NOMO-1 treated with dmso at 0.1 percent for 144 hours (cell line): ENCODE measurements around the gene NEUROG1.

ENCODE experiments used
- DNase-seq: peaks from one replicate; lab custom pipeline; 2025; ENCODE audit not compliant: unreplicated experiment; lab: John Stamatoyannopoulos, UW

Gene NEUROG1, protein sequence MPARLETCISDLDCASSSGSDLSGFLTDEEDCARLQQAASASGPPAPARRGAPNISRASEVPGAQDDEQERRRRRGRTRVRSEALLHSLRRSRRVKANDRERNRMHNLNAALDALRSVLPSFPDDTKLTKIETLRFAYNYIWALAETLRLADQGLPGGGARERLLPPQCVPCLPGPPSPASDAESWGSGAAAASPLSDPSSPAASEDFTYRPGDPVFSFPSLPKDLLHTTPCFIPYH

DNA sequence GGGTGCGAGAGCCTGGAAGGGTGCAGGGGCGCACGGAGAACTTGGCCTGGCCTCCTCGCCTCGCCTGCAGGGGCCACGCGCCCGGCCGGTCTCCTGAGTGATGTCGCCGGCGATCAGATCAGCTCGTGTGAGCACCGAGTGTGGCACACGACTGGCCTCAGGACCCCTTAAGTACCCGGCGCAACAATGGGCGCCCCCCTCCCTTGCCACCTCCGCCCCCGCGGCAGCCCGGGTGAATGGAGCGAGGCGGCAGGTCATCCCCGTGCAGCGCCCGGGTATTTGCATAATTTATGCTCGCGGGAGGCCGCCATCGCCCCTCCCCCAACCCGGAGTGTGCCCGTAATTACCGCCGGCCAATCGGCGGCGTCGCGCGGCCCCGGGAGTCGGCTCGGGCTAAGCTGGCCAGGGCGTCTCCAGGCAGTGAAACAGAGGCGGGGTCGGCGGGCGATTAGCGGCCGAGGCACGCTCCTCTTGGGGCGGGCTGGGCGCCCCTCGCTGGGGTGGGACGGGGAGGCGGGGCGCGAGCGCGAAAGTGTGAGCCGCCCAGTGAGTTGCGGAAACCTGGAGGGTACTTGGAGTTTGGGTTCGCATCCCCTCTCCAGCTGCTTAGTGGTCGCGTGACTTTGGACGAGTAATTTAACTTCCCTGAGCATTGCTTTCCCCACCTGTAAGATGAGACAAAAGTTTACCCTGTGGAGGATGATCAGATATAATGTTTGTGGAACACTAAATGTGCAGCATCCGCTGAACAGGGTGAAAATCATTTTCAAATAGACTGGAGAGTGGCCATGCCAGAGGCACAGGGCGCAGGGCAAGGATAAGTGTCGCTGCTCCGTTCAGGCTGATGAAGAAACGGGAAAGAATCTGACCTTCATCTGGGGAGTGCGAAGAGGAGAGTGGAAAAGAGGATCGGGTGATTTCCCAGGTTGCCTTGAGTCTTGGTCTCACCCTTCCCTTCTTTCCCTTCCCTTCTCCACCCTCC is at the start of gene NEUROG1:
TSS of gene NEUROG1 (minus strand) at position 145 of the 982 bp plus-strand sequence. CDS start 274 bp downstream, outside the sequence.
- no peak for DNase-seq

DNA sequence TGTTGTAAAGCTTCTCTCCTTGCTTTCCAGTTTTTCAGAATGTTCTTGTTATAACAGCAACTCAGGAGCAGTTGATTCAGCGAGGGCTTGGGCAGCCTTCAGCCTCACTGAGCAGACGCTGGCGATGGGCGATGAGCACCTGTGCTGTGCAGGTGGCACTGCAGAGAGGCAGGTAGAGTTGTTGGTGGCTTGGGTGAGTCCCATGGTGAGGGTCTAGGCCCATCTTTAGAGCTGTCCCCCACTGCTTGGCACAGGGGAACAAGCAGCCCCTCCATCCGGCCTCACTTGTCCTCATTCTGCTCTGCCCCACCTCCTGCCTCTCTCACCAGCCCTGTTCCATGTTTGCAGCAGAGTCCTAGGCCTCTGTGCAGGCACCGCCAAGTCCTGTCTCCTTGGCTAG is 49.2 kb upstream of the NEUROG1 start:
- DNase-seq, result no peak

DNA sequence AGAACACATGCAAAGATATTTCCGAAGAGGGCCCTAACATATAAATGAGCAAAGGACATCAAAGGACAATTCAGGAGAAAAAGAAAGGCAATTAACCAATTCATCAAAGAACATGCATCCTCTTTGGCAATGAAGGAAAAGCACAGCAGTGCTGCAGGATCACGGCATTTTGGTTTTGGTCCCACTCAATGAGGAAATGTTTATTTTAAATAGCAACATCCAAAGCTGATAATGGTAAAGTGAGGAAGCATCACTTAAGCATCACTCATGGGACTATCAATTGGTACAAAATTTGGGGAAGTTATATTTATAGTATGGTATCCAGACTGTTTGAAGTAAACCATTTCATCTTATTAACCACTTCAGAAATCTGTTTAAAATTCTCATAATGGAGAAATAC is 48.5 kb upstream of the NEUROG1 start:
- no peak for DNase-seq

DNA sequence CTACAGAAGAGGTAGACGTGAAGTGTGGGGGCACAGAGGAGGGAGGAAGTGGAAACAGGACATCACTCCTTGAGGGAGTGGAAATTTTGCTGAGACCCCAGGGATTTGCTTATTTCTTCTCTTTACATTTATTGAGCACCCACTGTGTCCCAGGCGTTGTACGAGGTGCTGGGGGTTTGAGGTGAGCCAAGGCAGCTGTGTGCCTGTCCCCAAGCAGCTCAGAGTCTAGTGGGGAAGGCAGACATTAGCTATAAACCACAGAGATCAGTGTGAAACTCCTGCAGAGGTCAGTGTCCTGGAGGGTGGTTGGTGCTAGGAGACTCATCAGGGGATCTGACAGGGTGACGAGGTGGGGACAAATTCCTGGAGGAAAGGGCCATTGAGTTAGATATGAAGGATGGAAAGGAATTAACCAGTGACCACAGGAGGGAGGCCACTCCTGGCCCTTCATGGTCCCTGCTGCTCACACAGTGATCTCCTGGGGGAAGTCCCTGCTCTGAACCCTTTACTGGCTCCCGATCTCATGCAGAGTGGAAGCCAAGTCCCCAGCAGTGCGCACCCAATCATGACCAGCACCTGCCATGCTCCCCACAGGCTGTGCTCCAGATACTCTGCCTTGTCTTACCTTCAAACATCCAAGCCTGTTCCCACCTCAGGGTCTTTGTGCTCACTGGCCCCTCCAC is 46.5 kb upstream of the NEUROG1 start:
- DNase-seq, result no peak

DNA sequence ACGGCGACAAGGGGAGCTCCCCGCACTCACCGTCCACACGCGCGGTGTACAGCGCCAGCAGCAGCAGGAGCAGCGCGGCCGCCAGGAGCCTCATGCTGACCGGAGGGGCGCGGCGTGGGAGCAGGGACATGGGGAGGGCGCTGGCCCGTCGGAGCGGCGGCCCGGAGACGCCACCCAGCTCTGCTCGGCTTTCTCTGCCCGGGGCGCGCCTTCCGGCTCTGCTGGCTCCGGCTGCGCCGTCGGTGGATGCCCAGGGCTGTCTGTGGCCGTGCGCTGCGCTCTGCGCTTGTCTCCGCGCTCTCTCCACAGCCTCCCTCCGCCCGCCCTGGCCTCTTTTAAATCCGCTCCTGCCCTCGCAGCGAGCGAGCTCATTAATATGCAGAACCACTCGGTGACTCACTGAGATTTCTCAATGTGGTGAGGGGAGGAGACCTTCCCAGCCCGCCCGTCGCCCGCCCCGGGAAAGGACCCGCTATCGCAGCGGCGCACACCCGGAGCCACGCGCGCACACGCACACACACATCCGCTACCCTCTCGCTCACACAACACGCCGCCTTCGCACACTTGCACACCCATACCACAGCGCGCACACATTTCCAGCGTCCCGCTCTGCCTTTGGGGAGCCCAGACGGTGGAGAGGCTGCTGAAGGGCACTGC is 43.0 kb upstream of the NEUROG1 start, which contains the start of gene CXCL14:
TSS of gene CXCL14 (minus strand) at position 307 of the 657 bp plus-strand sequence. CDS start at position 94, 213 bp downstream.
- peak; percentile 37 for DNase-seq

DNA sequence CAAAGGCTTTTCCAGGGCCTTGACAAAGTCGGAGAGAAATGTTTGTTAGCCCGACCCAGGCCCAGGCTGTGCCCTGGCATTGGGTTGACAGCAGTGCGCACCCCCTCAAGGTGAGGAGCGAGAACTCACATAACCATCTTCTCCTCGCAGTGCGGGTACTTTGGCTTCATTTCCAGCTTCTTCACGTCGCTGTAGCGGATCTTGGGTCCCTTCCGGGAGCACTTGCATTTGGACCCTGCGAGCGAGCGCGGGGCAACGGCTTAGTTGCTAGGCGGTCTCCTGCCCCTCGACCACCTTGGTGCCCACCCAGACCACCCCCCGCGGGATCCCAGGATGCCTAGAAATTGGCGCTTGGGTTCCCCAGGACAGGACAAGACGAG is 42.5 kb upstream of the NEUROG1 start:
- no peak for DNase-seq

DNA sequence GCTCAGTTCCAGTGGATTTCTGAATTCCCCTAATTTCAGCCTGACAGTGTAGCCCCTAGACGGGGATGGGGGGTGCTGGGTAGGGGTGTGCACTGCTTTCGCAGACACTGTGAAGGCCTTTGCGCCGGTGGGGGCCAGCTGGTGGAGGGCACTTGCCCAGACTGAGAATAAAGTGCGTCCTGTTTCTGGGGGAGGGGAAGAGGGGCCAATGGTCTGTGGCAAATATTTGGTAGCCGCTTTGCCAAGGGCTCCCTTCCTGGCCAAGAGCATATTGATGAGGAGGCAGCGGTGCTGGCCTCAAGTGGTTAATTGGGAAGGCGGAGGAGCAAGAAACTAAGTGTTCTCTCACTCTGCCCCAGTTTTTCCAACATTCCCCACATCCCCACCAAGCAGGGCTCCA is 41.7 kb upstream of the NEUROG1 start:
- no peak for DNase-seq

DNA sequence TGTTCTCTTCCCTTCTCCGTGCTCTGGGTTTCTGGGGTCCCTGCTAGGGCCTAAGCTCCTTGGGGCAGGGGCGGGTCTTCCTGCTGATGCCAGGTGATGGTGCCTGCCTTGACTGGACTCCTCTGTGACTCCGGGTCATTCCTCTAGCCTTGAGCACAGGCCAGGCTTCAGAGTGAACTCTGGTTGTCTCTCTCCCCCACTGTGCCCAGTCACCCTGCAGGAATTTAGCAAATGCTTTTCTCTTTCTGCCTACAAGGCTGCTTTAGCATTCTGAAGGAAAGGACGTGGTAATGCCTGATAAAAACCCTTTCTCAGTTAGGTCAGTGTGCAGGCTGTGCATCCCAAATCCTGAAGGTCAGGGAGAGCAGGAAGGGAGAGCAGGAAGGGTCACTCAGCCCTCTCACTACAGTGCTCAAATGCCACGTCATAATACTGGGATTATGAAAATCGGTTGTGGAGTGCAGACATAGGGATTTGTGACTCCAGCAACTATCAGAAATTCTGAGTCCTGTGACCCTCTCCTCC is 40.4 kb upstream of the NEUROG1 start:
- no peak for DNase-seq

DNA sequence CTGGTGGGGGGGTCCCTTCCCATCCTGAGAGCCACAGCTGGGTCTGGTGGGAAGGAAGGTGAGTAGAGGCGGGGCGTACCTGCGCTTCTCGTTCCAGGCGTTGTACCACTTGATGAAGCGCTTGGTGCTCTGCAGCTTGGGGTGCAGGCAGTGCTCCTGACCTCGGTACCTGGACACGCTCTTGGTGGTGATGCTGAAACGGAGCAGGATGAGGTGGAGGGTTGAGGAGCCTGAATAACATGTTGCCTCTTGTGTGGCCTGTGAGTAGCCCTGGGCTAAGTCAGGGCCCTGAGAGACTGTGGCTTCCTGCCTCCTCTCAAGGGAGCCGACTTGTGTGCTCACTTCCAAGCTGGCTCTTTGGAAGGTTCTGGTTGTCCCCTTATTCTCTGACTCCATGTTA is 38.7 kb upstream of the NEUROG1 start:
- DNase-seq, result no peak

DNA sequence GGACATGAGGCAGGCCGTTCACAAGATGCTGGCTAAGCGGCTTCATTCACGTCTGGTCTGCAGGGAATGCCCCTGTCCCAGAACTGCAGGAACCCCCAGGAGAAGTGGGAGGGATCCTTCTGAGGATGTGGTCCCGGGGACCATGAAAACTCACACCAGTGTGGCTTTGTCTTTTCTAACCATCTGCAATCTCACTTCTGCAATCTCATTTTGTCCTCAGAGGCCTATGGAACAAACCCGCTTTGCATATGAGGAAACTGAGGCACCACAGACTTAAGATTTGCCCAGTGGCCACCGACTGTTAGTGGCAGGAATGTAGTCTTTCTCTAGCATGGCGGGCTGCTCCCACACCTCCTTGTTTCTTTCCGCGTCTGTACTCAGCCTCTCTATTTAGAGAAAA is 36.1 kb upstream of the NEUROG1 start:
- DNase-seq, result no peak

DNA sequence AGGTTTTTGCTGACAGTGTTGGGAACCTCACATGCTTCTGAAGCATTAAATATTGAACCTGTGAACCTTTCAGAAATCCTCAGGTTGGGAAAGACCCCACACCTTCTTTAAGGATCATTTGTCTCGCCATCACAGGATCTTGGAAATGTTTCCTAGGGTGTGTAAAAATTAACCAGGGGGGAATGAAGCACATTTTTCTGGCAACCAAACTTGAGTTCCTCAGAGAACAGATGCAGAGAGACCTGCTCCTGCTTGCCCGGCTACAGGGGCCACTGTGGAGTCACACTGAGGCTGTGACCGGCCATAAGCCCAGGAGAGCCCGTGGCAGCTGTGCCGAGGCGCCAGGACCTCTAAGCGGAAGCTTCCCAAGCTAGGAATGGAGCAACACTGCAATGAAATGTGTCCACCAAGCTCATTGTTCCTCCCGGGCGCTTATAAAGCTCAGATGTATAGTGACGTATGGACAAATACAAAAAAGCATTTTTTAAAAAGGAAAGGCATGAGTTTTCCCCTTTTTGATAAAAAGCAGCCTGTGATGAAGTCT is 35.4 kb upstream of the NEUROG1 start:
- no peak for DNase-seq

DNA sequence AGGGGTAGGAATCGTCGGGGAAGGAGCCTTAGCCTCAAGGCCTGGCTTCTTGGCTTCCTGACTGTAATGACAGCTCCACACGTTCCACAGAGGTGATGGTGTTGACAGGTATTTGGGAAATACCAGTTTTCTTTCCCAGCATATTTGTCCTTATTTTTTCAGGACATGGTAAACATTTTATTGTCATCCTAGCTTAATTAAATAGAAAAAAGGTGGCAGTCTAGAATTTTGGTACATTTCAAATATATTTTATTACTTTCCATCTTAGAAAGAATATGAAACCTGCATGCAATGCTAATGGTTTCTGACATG is 34.6 kb upstream of the NEUROG1 start:
- DNase-seq, result no peak

DNA sequence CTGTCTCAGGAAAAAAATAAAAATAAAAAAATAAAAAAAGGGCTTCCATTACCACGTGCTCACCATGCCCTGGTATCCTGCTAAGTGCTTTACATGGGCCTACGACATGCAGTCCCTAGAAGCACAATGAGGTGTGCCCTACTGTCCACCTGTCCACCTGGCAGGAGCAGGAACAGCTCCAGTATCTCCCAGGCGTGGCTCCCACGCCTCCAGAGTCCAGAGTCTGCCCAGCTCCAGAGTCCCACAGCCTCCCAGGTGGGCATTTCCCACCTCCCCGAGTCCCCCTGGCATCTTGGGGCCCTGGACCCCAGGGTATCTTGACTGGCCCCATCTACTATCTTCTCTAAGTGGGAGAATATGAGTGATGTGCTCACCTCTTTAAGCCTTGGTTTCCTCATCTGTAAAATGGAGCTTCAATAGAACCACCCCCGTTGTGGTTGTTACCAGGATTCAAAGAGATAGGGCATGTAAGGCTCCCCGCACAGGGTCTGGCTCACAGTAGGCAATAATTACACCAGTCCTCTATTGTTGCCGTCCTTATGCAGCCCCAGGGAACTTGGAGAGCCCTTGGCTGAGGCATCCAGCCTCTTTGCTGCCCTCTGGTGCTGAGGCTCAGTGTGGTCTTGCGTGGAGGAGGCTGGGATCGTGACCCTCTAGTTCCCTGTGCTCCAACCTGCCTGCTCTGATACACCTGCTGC is 34.1 kb upstream of the NEUROG1 start:
- no peak for DNase-seq

DNA sequence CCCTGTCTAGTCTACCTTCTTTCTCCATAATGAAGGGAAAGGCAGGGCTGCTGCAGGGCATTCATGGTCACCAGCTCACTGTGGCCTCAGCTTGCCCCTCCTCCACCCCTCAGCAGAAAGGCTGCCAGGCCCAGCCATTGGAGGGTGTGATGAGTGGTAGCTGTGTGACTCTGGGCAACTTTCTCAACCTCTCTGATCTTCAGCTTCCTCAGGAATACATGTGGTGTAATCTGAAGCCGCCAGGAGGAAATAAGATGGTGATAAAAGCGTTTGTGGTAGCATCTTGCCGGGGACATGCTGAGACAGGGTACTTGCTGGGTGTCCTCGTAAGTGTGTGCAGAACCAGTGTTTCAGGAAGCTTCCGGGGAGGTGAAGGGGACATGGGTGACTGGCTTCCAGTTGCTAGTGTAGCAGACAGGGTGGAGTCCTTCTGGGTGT is 33.2 kb upstream of the NEUROG1 start:
- DNase-seq, result no peak

DNA sequence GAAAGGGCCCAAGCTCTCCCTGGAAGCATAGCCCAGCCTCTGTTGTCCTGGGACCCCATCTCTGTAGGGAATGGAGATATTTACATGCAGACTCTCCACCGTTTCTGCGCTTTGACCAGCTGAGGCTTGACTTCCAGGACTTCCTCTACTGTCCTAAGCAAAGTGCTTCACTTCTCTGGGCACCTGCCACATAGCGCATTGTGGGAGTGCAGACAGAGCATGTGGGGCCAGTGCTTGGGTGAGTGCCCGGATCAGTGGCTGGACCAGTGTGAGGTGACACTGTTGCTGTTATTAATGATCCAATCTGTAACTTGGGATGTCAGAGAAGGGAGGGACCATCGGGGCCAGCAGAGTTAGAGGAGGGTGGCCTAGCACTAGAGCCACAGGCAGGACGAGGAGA is 32.5 kb upstream of the NEUROG1 start:
- no peak for DNase-seq

DNA sequence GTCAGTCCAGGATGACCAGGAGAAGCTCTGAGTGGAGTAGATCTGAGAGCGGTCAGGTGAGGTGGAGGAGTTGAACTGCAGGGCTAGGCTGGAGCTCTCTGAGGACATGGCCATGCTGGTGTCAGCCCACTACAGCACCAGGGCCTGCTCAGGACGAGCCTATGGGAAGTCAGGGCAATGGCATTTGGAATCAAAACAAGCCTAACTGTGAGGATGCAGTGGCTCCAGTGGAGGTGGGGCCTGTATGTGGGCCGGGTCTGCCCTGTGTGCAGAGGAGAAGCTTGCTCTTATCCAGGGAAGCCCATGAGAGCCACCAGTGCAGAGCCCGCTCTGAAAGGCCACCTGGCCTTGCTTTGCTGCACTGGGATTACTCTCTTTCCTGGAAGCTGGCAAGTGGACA is 31.9 kb upstream of the NEUROG1 start:
- DNase-seq, result no peak

DNA sequence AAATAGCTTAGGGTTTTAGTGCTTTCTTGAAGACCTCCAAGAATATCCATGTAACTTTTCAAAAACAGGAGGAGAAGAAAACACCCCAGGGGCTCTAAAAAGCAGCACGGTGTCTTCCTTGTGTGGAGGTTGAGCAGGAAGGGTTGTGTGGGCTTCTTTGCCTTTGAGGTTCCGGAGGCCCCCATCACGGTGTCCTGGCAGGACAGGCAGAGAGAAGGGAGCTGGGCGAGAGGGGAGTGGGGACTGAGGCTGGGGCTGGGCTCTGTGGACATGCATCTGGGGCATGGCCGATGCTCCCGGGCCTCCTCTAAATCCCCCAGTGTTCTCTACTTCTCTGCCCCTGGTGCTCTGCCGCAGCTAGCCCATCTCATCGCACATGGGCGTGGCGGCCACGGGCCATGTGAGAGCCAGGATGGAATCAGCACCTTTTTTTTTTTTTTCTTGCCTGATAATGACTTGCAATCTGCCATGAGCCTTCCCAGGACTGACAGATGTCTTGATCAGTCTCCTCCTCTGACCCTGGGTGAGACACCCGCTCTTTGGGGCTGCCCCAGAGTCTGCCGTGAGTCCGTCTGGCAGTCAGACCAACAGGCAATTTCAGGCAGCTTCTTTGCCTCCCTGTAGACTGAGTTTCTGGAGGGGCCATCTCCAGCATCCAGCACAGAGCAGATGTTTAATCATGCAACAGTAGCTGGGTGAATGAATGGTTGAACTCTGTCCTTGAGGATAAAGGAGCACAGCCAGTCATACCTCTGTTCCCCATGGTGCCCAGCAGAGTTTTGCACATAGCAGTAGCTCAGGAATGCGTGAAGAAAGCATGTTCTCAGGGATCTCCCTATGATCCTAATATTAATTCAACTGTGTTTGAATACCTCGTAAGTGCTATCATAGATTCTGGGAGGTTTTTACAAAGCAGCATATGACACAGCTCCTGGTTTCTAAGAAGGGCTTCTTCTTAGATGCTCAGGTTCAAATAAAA is 30.9 kb upstream of the NEUROG1 start:
- no peak for DNase-seq

DNA sequence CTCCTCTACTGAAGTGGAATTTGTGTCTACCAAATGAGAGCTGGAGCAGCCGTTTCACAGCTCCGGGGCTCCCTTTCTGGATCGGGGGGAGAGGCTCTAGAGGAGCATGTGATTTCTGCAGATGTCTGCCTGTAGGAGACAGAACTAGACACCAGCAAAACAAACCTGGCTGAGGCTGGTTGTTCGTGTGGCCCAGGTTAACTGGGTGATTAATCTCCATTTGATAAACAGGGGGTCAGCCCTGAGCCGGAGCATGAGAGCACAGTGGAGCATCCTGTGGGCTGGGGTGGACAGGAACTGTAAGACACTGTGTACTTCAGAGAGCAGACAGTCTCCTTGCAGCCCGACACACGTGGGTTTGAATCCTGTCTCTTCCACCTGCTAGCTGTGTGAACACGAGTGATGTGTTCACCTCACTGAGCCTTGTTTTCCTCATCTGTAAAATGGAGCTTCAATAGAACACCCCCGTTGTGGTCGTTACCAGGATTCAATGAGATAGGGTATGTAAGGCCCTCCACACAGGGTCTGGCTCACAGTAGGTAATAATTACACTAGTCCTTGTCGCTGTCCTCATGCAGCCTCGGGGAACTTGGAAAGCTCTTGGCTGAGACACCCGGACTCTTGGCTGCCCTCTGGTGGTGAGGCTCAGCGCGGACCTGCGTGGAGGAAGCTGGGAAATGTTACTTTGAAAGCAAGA is 30.1 kb upstream of the NEUROG1 start:
- DNase-seq, result peak; percentile 12
